SU-DHL-6 (cell line): ENCODE measurements around the gene ANKRD22.

ENCODE experiments used
- CTCF ChIP-seq: fragments of 200-600 bp; sonication (generic); IDR thresholded peaks from one replicate; pipeline ENCODE4 v1.5.1; 2017; ENCODE audit warnings: antibody characterized with exemption, mild to moderate bottlenecking, low read length, moderate library complexity; ENCODE audit not compliant: insufficient read depth, poor library complexity, severe bottlenecking
- EZH2phosphoT487 ChIP-seq: fragments of 200-600 bp; sonication (generic), shearing (Covaris generic); conservative IDR thresholded peaks from 2 replicates; pipeline ENCODE4 v1.6.1; 2018; ENCODE audit warnings: mild to moderate bottlenecking, antibody characterized with exemption, low read length, moderate library complexity, mixed read lengths

- no peak for TF ChIP-seq CTCF
- no peak for TF ChIP-seq EZH2phosphoT487
These were observed 65.4 kb downstream of the ANKRD22 start for GRCh38 chr10:88786032-88786770.
